DND-41 (cell line): ENCODE measurements around the gene MYH6.

ENCODE experiments used
- ATAC-seq: fragments of 200-7000 bp; cut with Tn5 transposase; 3 replicates; pipeline ENCODE4 v1.9.1; 2021; ENCODE audit warnings: low read depth; ENCODE audit not compliant: insufficient read depth
- DNase-seq: peaks from one replicate; pipeline ENCODE4 v3.0.0-alpha.2; 2020
- H2AFZ ChIP-seq: 2 replicates; pipeline ENCODE4 v1.6.0; 2012; ENCODE audit warnings: low read depth, low read length
- H3K27ac ChIP-seq: 2 replicates; pipeline ENCODE4 v1.5.1; 2012; ENCODE audit warnings: low read length, inconsistent platforms
- H3K27me3 ChIP-seq: fragments of 200-600 bp; sonication (generic); 2 replicates; pipeline ENCODE4 v1.6.0; 2012; ENCODE audit warnings: low read length, mild to moderate bottlenecking, inconsistent platforms; ENCODE audit not compliant: insufficient read depth, poor library complexity
- H3K36me3 ChIP-seq: 2 replicates; pipeline ENCODE4 v1.5.1; 2012; ENCODE audit warnings: low read length, inconsistent platforms; ENCODE audit not compliant: insufficient read depth
- H3K4me1 ChIP-seq: 2 replicates; pipeline ENCODE4 v1.5.1; 2012; ENCODE audit warnings: mild to moderate bottlenecking, low read length; ENCODE audit not compliant: insufficient read depth
- H3K4me2 ChIP-seq: 2 replicates; pipeline ENCODE4 v1.6.0; 2012; ENCODE audit warnings: mild to moderate bottlenecking, moderate library complexity, low read length, inconsistent platforms; ENCODE audit not compliant: insufficient read depth
- H3K4me3 ChIP-seq, 2 experiments: fragments of 200-600 bp in 1 of 2; shearing (Covaris generic) in 1 of 2; 2 replicates each; pipeline ENCODE4 v1.5.1; 2012 to 2016; ENCODE audit warnings: inconsistent platforms in 2 of 2, low read length in 2 of 2, mild to moderate bottlenecking in 2 of 2, low read depth in 1 of 2, moderate library complexity in 1 of 2
- H3K79me2 ChIP-seq: 2 replicates; pipeline ENCODE4 v1.6.0; 2012; ENCODE audit warnings: low read length, inconsistent platforms; ENCODE audit not compliant: insufficient read depth
- H3K9ac ChIP-seq: 2 replicates; pipeline ENCODE4 v1.6.0; 2012; ENCODE audit warnings: low read depth, mild to moderate bottlenecking, inconsistent platforms, low read length, moderate library complexity
- H3K9me3 ChIP-seq: 2 replicates; pipeline ENCODE4 v1.5.1; 2012; ENCODE audit warnings: low read length, moderate library complexity, mild to moderate bottlenecking, inconsistent platforms; ENCODE audit not compliant: insufficient read depth, severe bottlenecking
- H4K20me1 ChIP-seq: 2 replicates; pipeline ENCODE4 v1.6.0; 2012; ENCODE audit warnings: low read length; ENCODE audit not compliant: insufficient read depth
- CTCF ChIP-seq: IDR thresholded peaks from 2 replicates; pipeline ENCODE4 v1.5.1; 2012; ENCODE audit warnings: borderline replicate concordance, low read length, moderate library complexity, mild to moderate bottlenecking; ENCODE audit not compliant: poor library complexity, severe bottlenecking; ENCODE audit errors: extremely low read depth
- EZH2 ChIP-seq: IDR thresholded peaks from 3 replicates; pipeline ENCODE4 v1.6.1; 2012; ENCODE audit warnings: borderline replicate concordance, low read depth, mild to moderate bottlenecking, moderate library complexity, low read length, inconsistent platforms; ENCODE audit not compliant: severe bottlenecking

MYH6 gene

DNA sequence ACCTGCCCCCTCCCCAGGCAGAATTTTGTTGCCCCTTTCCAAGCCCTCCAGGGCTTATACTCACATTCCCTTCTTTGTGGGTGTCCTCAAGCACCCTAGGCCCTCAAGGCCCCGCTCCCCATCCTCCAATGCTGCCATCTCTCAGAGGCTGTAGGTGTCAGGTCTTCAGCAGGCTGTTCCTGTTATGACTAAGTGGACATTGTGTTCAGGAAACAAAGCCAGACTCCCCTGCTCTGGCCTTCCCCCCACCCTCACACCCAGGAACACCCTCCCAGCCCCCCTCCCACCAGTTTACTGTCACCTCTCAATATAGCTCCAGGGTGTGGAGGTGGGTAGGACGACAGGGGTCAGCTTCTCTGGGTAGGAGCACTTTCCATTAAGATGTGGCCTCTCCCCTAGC lies 1.4 kb upstream of the MYH6 start:
- H3K4me2 ChIP-seq = no peak overlapping the region
- no peaks in the 10 kb centered on the region for H3K9me3 ChIP-seq
- H3K9ac ChIP-seq = no peak overlapping the region
- H3K79me2 ChIP-seq = no peaks in the 10 kb centered on the region
- H3K36me3 ChIP-seq = no peaks in the 10 kb centered on the region
- TF ChIP-seq CTCF (no peak), EZH2 (no peak)
- H3K4me3 ChIP-seq = no peak overlapping the region
- H3K27me3 ChIP-seq = peaks cover 21% of the 10 kb centered on the region
- no peak for DNase-seq
- H4K20me1 ChIP-seq = no peaks in the 10 kb centered on the region; the same call in 1 of the 2 replicates
- H3K27ac ChIP-seq = no peak overlapping the region
- H3K4me1 ChIP-seq = no peaks in the 10 kb centered on the region
- ATAC-seq = no peak
- no peak overlapping the region for H2AFZ ChIP-seq

DNA sequence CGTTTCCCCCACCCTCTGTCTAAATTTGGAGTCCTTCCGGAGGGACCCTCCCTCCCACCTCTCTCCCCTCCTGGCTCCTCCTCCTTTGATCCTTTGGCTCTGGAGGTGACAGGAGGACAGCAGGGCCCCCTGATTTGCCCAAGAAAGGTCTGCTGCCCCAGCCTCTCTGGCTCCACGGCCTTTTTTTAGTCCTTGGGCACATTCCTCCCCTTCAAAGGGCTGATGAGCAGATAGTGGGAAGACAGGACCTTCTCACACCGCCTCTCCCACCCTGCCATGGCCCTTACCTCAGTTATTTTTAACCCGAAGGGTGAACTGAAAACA lies 196 bp upstream of the MYH6 start:
- Histone ChIP-seq H3K79me2 (no peaks in the 10 kb centered on the region), H3K9ac (no peak overlapping the region), H3K4me1 (no peaks in the 10 kb centered on the region), H3K4me2 (no peak overlapping the region), H2AFZ (no peak overlapping the region), H3K36me3 (no peaks in the 10 kb centered on the region), H3K4me3 (no peak overlapping the region), H4K20me1 (no peaks in the 10 kb centered on the region; the same call in none of the 2 replicates), H3K9me3 (no peaks in the 10 kb centered on the region), H3K27ac (no peak overlapping the region), H3K27me3 (peaks cover 33% of the 10 kb centered on the region)
- TF ChIP-seq EZH2 (no peak), CTCF (no peak)
- DNase-seq = no peak
- ATAC-seq = no peak

DNA sequence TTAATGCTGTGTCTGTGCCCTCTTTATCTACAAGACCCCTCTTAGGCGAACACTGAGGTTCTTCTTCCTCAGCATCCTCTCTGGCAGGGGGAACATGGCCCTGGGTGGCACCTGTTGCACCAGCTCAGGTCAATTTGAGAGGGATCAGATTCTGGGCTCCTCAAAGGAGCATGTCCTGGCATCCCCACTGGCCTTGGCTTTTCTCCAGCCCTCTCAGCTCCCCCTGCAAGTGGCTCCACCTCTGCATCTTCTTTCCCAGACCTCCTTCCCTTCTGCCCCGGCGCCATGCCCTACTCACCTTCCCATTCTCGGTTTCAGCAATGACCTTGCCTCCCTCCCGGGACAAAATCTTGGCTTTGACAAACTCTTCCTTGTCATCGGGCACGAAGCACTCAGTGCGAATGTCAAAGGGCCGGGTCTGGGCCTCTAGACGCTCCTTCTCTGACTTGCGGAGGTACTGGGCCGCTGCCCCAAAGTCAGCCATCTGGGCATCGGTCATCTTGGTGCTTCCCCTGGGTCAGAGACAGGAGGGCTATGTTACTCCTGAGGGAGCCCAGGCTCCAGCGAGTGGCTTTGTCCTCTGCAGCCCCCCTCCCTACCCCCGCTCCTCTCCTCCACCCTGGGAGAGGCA lies 1.2 kb downstream of the MYH6 start:
- Histone ChIP-seq H3K4me1 (no peaks in the 10 kb centered on the region), H3K27me3 (peaks cover 33% of the 10 kb centered on the region), H3K79me2 (no peaks in the 10 kb centered on the region), H3K36me3 (no peaks in the 10 kb centered on the region), H2AFZ (no peak overlapping the region), H3K27ac (no peak overlapping the region), H3K9me3 (no peaks in the 10 kb centered on the region), H3K4me3 (no peak overlapping the region), H4K20me1 (no peaks in the 10 kb centered on the region; the same call in none of the 2 replicates), H3K9ac (no peak overlapping the region), H3K4me2 (no peak overlapping the region)
- TF ChIP-seq EZH2 = no peak
- no peak for TF ChIP-seq CTCF
- DNase-seq (no peak), ATAC-seq (no peak)
